Measurements from ENCODE around the gene TRAT1.

DNA sequence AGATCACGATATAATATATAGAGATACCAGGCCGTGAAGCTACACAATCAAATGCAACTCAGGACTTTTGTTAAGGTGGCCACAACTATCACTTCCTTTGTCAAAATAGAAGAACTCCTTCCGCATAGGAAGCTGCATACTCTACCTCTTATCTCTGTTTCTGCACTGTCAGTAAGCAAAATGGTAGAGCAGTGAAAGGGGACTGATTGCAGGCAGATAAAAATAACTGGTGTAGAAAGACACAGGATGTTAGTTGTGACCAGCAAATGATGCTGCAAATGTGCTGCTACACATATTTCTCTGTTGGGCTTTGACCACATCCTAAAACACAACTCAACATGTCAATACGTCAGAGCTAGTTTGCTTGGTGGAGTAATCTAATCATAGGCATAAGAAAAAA, 16.3 kb upstream of the TRAT1 start:
- TF ChIP-seq, protein P1, sequence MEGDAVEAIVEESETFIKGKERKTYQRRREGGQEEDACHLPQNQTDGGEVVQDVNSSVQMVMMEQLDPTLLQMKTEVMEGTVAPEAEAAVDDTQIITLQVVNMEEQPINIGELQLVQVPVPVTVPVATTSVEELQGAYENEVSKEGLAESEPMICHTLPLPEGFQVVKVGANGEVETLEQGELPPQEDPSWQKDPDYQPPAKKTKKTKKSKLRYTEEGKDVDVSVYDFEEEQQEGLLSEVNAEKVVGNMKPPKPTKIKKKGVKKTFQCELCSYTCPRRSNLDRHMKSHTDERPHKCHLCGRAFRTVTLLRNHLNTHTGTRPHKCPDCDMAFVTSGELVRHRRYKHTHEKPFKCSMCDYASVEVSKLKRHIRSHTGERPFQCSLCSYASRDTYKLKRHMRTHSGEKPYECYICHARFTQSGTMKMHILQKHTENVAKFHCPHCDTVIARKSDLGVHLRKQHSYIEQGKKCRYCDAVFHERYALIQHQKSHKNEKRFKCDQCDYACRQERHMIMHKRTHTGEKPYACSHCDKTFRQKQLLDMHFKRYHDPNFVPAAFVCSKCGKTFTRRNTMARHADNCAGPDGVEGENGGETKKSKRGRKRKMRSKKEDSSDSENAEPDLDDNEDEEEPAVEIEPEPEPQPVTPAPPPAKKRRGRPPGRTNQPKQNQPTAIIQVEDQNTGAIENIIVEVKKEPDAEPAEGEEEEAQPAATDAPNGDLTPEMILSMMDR (IDR thresholded peaks at IDR 0.05) = no peak
- no peak for TF ChIP-seq POLR2A (IDR thresholded peaks at IDR 0.05)
